Measurements from ENCODE around the gene PRKG2.

PRKG2 gene

DNA sequence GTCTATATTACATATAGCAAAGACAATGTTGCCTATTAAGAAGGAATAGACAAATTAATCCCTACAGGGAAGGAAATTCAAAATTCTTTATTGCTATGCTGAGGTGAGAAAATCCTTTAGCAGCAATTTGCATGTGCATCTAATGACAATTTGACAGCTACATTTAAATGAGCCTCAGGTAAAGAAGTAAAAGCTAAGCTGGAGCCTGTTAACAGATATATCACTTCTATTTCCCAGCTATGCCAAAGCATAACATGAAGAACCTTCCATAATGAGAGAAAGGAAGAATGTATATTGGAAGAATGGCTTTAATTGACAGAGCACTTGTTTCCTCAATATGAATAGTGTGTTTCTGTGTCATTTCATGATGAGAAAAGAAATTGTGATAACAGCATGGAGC, 112.9 kb downstream of the PRKG2 start:
- no peak overlapping the region for H3K4me3 ChIP-seq (ENCODE audit: low read depth, low read length)
- DNase-seq (ENCODE audit: low read depth): no peak
- TF ChIP-seq, protein P1, sequence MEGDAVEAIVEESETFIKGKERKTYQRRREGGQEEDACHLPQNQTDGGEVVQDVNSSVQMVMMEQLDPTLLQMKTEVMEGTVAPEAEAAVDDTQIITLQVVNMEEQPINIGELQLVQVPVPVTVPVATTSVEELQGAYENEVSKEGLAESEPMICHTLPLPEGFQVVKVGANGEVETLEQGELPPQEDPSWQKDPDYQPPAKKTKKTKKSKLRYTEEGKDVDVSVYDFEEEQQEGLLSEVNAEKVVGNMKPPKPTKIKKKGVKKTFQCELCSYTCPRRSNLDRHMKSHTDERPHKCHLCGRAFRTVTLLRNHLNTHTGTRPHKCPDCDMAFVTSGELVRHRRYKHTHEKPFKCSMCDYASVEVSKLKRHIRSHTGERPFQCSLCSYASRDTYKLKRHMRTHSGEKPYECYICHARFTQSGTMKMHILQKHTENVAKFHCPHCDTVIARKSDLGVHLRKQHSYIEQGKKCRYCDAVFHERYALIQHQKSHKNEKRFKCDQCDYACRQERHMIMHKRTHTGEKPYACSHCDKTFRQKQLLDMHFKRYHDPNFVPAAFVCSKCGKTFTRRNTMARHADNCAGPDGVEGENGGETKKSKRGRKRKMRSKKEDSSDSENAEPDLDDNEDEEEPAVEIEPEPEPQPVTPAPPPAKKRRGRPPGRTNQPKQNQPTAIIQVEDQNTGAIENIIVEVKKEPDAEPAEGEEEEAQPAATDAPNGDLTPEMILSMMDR (IDR thresholded peaks at IDR 0.05; ENCODE audit: insufficient read depth, low read depth, low read length, missing control alignments): no peak

DNA sequence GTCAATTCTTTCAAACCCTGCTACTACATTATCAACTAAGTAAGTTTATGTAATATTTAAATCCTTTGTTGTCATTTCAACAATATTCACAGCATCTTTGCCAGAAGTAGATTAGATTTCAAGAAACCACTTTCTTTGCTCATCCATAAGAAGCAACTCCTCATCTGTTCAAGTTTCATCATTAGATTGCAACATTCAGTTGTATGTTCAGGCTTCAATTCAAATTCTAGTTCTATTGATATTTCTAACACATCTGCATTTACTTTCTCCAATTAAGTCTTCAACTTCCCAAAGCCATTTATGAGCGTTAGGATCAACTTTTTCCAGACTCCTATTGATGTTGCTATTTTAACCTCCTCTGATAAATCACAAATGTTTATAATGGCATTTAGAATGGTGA, 118.5 kb downstream of the PRKG2 start:
- DNase-seq (ENCODE audit: low read depth): no peak
- TF ChIP-seq, protein P1 (IDR thresholded peaks at IDR 0.05; ENCODE audit: insufficient read depth, low read depth, low read length, missing control alignments): no peak
- no peak overlapping the region for H3K4me3 ChIP-seq (ENCODE audit: low read depth, low read length)

DNA sequence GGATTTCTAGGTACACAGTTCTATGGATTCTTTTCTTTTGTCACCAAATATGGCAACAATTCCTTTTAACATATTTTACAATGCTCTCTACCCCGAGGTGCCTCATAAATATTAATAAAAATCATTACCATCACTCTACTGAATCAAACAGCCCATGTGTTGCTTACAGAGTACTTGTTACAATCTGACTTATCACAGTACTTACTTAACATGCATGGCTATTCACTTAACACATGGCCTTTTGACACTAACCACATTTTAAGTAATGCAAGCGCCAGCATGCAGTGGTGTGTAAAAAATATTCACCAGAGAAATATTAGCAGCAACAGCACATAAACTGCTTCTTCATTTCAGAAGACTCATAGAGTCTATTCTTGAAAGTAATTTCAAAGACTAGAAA, 119.6 kb downstream of the PRKG2 start:
- no peak for DNase-seq (ENCODE audit: low read depth)
- no peak overlapping the region for H3K4me3 ChIP-seq (ENCODE audit: low read depth, low read length)
- TF ChIP-seq, protein P1 (IDR thresholded peaks at IDR 0.05; ENCODE audit: insufficient read depth, low read depth, low read length, missing control alignments): no peak

DNA sequence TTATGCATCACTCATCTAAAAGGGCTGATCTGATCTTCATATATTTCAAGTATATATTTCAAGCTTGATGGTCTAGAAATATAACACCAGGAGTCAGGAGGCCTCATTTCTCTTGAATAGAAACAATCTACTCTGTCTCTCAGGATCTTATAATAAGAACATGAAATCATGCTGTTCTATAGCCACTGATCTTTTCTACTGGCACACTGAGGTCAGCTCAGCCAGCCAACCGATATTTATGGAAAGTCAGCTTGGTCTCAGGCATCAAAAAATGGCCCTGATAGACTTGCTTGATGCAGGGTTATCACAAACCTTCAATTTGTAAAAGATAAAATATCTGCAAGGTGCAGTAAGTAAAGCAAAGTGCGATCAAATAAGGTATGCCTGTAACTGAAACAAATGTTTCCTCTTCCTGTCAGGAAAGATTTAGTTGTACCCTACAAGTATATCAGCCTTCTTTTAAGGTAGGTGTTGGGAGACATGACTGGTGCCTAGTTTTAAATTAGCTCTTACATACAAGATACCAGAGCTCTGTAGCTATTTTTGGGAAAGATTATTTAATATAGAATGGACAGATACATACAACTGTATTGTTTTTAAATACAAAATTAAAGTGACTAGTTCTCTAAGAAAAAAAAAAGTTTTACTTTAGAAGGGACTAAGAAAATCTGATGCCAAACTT, 121.2 kb downstream of the PRKG2 start:
- TF ChIP-seq, protein P1 (IDR thresholded peaks at IDR 0.05; ENCODE audit: insufficient read depth, low read depth, low read length, missing control alignments): no peak
- no peak overlapping the region for H3K4me3 ChIP-seq (ENCODE audit: low read depth, low read length)
- no peak for DNase-seq (ENCODE audit: low read depth)

DNA sequence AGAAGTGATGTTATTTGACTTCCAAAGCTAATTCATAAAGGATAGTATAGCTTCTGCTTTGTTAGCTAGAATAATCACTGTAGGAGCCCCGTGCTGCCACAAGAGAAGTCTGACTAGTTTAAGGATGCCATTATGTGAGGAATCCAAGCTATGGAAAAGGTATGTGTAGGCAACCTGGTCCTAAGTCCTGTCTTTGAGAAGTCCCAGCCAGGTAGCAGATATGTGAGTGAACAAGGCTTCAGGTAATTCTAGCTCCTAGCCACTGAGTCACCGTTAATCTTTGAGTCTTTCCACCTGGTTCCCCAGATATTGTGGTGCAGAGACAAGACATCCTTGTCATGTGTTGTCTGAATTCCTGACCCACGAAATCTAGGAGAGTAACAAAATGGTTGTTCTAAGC, 129.0 kb downstream of the PRKG2 start:
- no peak overlapping the region for H3K4me3 ChIP-seq (ENCODE audit: low read depth, low read length)
- TF ChIP-seq, protein P1 (IDR thresholded peaks at IDR 0.05; ENCODE audit: insufficient read depth, low read depth, low read length, missing control alignments): no peak
- DNase-seq (ENCODE audit: low read depth): no peak

DNA sequence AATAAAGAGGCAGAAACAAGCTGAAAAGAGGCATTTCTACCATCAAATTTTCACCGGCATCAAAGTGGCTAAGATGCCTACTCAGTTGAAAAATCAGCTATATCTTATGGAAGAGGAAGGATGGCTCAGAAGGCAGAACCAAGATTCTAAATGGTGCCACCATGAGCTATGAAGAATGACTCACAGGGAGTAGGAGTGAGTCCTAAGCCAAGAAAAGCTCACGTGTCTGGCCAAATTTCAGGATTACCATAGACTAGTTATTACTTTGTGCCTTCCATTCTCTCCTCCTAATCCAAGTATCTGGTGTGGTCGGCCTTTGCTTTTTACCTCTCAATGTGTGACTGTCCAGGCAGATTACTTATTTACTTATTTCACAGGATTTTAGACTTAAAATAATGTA, 129.7 kb downstream of the PRKG2 start:
- no peak for DNase-seq (ENCODE audit: low read depth)
- H3K4me3 ChIP-seq (ENCODE audit: low read depth, low read length): no peak overlapping the region
- TF ChIP-seq, protein P1 (IDR thresholded peaks at IDR 0.05; ENCODE audit: insufficient read depth, low read depth, low read length, missing control alignments): no peak

DNA sequence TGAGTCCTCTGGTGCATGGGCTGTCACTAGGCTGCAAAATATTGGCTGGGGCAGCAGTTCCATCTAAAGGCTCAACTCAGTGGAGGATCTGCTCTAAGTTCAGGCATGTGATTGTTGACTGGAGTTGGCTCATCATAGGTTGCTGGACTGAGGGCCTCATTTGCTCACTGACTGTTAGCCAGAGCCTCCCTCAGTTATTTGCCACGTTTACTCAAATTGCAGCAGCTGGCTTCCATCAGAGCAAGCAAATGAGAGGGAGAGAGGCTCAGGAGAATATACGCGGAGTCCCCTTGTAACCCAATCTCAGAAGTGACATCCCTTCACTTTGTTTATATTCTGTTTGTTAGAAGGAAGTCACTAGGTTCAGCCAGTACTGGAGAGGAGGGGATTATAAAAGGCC, 130.4 kb downstream of the PRKG2 start:
- DNase-seq (ENCODE audit: low read depth): no peak
- no peak overlapping the region for H3K4me3 ChIP-seq (ENCODE audit: low read depth, low read length)
- TF ChIP-seq, protein P1 (IDR thresholded peaks at IDR 0.05; ENCODE audit: insufficient read depth, low read depth, low read length, missing control alignments): no peak
